Nephron (organoid): Measurements from ENCODE around the gene SEPTIN10.

Source experiments
- H3K27ac Mint-ChIP-seq, 3 experiments: 2 replicates each; pipeline ENCODE4 v1.8.0; 2020; ENCODE audit warnings: mixed read lengths in 3 of 3, mild to moderate bottlenecking in 2 of 3, moderate library complexity in 1 of 3
- H3K27me3 Mint-ChIP-seq: 2 replicates; pipeline ENCODE4 v1.8.0; 2021; ENCODE audit warnings: low read depth, mild to moderate bottlenecking, moderate library complexity, mixed read lengths
- H3K36me3 Mint-ChIP-seq: 2 replicates; pipeline ENCODE4 v1.8.0; 2020; ENCODE audit warnings: low read depth, mixed read lengths
- H3K4me1 Mint-ChIP-seq: 2 replicates; pipeline ENCODE4 v1.8.0; 2020; ENCODE audit warnings: mixed read lengths
- H3K4me3 Mint-ChIP-seq, 3 experiments: 2 replicates each; pipeline ENCODE4 v1.8.0; 2020; ENCODE audit warnings: mild to moderate bottlenecking in 3 of 3, mixed read lengths in 3 of 3, moderate library complexity in 2 of 3
- H3K9me3 Mint-ChIP-seq: 2 replicates; pipeline ENCODE4 v1.8.0; 2020; ENCODE audit warnings: mixed read lengths
- CTCF ChIP-seq, 3 experiments: fragments of 200-600 bp; sonication (generic); IDR thresholded peaks; one replicate each; pipeline ENCODE4 v1.5.0; 2021; ENCODE audit warnings: antibody characterized with exemption in 3 of 3; ENCODE audit not compliant: unreplicated experiment in 3 of 3

Gene SEPTIN10

DNA sequence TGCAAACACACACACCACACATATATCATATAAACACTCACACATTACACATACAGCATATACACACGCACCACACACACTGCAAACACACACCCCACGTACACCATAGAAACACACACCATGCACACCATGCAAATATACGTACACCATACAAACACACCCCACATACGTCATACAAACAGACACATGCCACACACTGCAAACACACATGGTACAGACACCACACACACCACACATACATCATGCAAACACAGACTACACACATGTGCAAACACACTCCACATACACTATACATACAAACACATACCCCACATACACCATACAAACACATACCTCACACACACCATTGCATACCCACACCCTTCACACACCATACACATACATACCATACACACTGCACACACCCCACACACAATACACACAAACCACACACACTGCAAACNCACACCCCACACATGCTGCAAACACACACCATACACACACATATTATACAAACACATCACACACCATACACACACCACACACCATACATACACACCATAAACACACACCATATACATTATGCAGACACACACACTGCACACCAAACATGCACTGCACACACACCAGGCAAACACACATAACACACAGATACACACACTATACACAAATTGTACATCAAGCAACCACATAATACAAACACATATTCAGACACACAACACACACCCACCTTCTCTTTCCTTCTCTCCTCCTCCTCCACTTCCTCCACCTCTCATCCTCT lies 120.4 kb downstream of the SEPTIN10 start:
- Mint-ChIP-seq H3K9me3 (no peaks in the 10 kb centered on the region), H3K27me3 (peaks cover 3% of the 10 kb centered on the region), H3K27ac (no peak overlapping the region), H3K36me3 (no peaks in the 10 kb centered on the region), H3K4me1 (peaks cover 17% of the 10 kb centered on the region), H3K4me3 (no peak overlapping the region)
- TF ChIP-seq CTCF (IDR thresholded peaks at IDR 0.05; ENCODE audit: unreplicated experiment in 3 of 3): no peak
